ENCODE data around the gene BTBD18. TPM values are rescaled to one million over a fixed set of nuclear protein-coding genes. Genes with fewer than 3 reads are reported as not detected.

BTBD18 gene
- total RNA-seq, 1 donor from 2014 or later, result not detected

- no peak for DNase-seq (ENCODE audit: low spot score)
- Mint-ChIP-seq H3K36me3 (ENCODE audit: low read depth) (peaks cover 25% of the 10 kb centered on the region), H3K27ac (ENCODE audit: unreplicated experiment) (peak overlapping the region; percentile 83), H3K4me3 (ENCODE audit: unreplicated experiment) (no peak overlapping the region), H3K4me1 (ENCODE audit: low read depth) (peaks cover 59% of the 10 kb centered on the region), H3K27me3 (ENCODE audit: low read depth) (no peaks in the 10 kb centered on the region), H3K9me3 (ENCODE audit: low read depth) (no peaks in the 10 kb centered on the region)
- TF ChIP-seq, protein P1, sequence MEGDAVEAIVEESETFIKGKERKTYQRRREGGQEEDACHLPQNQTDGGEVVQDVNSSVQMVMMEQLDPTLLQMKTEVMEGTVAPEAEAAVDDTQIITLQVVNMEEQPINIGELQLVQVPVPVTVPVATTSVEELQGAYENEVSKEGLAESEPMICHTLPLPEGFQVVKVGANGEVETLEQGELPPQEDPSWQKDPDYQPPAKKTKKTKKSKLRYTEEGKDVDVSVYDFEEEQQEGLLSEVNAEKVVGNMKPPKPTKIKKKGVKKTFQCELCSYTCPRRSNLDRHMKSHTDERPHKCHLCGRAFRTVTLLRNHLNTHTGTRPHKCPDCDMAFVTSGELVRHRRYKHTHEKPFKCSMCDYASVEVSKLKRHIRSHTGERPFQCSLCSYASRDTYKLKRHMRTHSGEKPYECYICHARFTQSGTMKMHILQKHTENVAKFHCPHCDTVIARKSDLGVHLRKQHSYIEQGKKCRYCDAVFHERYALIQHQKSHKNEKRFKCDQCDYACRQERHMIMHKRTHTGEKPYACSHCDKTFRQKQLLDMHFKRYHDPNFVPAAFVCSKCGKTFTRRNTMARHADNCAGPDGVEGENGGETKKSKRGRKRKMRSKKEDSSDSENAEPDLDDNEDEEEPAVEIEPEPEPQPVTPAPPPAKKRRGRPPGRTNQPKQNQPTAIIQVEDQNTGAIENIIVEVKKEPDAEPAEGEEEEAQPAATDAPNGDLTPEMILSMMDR (IDR thresholded peaks at IDR 0.05), result no peak
Observed at GRCh38 chr11:57793351-57794115, 41.9 kb upstream of the BTBD18 start.

DNA sequence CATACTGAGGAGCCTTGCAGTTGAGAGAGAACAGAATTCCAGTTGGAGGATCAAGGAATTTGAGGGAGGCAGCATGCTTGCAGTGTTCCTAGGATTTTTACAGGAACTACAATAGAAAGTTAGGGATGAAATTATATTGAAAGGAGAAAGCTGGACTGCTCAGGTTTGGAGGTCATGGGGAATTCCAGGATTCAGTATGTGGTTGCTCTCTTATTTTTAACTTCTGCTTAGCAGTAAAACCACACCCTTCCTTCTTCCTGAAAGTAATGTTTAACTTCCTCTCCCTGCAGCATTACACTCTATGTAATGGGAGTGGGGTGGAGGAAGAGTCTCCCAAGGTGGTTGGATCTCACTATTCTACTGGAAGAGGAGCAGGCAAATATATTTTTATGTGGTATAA lies 41.3 kb upstream of the BTBD18 start:
- Mint-ChIP-seq H3K36me3 (ENCODE audit: low read depth) (peaks cover 22% of the 10 kb centered on the region), H3K4me1 (ENCODE audit: low read depth) (peaks cover 61% of the 10 kb centered on the region), H3K27me3 (ENCODE audit: low read depth) (no peaks in the 10 kb centered on the region), H3K27ac (ENCODE audit: unreplicated experiment) (peak overlapping the region; percentile 83), H3K4me3 (ENCODE audit: unreplicated experiment) (no peak overlapping the region), H3K9me3 (ENCODE audit: low read depth) (no peaks in the 10 kb centered on the region)
- TF ChIP-seq, protein P1 (IDR thresholded peaks at IDR 0.05), result no peak
- DNase-seq (ENCODE audit: low spot score), result no peak

GRCh38 chr11:57792060-57792541 lies 40.5 kb upstream of the BTBD18 start:
- DNase-seq (ENCODE audit: low spot score), result no peak
- Mint-ChIP-seq H3K27ac (ENCODE audit: unreplicated experiment) (peak overlapping the region; percentile 30), H3K27me3 (ENCODE audit: low read depth) (no peaks in the 10 kb centered on the region), H3K36me3 (ENCODE audit: low read depth) (peaks cover 22% of the 10 kb centered on the region), H3K4me1 (ENCODE audit: low read depth) (peaks cover 69% of the 10 kb centered on the region), H3K4me3 (ENCODE audit: unreplicated experiment) (no peak overlapping the region), H3K9me3 (ENCODE audit: low read depth) (no peaks in the 10 kb centered on the region)
- TF ChIP-seq, protein P1 (IDR thresholded peaks at IDR 0.05), result no peak

DNA sequence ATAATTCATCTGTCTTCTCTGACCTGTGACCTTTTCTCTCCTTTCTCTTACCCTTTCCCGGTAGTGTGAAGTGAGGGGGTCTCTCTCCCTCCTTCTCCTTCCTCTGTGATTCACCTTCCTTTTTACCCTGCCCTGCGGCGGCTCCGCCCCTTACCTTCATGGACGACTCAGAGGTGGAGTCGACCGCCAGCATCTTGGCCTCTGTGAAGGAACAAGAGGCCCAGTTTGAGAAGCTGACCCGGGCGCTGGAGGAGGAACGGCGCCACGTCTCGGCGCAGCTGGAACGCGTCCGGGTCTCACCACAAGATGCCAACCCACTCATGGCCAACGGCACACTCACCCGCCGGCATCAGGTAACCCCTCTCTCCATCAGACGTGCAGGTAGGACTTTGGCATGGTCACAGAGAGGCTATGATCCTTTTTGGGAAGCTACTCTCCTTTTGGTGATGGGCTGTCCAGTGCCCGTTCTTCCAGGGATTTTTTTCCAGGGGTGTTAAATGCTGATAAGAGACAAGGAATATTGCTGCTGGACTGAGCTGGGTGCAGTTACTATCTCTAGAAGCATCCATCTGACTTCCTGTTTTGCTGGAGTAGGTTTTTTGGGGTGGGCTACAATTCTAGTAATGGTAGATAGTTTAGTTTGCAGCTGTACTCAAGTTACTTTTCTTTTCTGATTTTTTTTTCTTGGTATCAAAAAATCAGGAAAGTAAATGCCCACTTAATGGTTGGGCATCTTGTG lies 39.9 kb upstream of the BTBD18 start:
- Mint-ChIP-seq H3K4me1 (ENCODE audit: low read depth) (peaks cover 75% of the 10 kb centered on the region), H3K9me3 (ENCODE audit: low read depth) (no peaks in the 10 kb centered on the region), H3K4me3 (ENCODE audit: unreplicated experiment) (no peak overlapping the region), H3K36me3 (ENCODE audit: low read depth) (peaks cover 19% of the 10 kb centered on the region), H3K27ac (ENCODE audit: unreplicated experiment) (no peak overlapping the region), H3K27me3 (ENCODE audit: low read depth) (no peaks in the 10 kb centered on the region)
- no peak for DNase-seq (ENCODE audit: low spot score)
- TF ChIP-seq, protein P1 (IDR thresholded peaks at IDR 0.05), result no peak

- Mint-ChIP-seq H3K4me1 (ENCODE audit: low read depth) (peaks cover 71% of the 10 kb centered on the region), H3K9me3 (ENCODE audit: low read depth) (no peaks in the 10 kb centered on the region), H3K36me3 (ENCODE audit: low read depth) (peaks cover 7% of the 10 kb centered on the region), H3K27ac (ENCODE audit: unreplicated experiment) (peak overlapping the region; percentile 81), H3K4me3 (ENCODE audit: unreplicated experiment) (no peak overlapping the region), H3K27me3 (ENCODE audit: low read depth) (no peaks in the 10 kb centered on the region)
- no peak for DNase-seq (ENCODE audit: low spot score)
- TF ChIP-seq, protein P1 (IDR thresholded peaks at IDR 0.05), result no peak
Observed at GRCh38 chr11:57788703-57789088, 37.1 kb upstream of the BTBD18 start.
